GM21619 (cell line): ENCODE results near the gene ZNF335.
"Not testable (repeated sequence)": the region's sequence is repeated elsewhere in the genome, so short reads cannot be mapped to it uniquely, and the experiment has no call there.

Experiments
- ATAC-seq: cut with Tn5 transposase; IDR thresholded peaks from one replicate; pipeline ENCODE4 v1.9.1; 2021; ENCODE audit not compliant: unreplicated experiment

Gene ZNF335

DNA sequence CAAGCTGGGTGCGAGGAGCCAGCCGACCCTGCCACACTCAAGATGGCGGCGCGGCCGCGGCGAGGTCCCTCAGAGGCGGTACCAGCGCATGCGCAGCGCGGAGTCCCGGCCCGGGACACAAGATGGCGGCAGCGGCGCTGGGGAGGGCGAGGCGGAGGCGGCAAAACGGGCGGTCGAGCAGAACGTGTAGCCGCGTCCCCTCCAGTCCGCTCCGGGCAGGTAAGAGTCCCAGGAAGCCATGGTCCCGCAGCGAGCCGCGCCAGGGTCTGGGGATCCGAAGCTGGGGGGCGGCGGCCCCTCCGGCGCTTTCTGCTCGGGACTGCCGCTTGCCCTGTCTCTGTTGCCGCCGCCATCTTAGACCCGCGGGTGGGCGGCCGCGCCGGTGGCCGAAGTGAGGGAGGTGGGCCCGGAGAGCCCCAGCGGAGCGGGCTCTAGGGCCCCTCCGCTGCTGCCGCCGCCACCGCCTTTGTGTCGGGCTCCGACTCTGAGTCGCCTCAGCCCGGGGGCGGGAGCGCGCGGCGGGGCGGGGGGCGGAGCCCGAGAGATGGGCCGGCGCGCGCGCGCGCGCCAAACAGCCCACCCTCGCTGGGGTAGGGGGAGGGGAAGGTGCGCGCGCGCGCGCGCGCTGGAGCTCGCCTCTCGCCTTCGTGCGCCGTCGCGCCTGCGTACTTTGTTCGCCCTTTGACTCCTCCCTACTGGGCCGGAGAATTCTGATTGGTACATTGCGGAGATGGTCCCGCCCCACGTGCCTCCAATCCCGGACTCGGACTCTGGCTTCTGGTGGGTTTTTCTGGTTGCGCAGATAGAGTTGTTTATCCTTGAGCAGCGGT, 37.2 kb downstream of the ZNF335 start, which contains the start of gene PCIF1:
TSS of gene PCIF1 (plus strand) at position 98 of the 830 bp plus-strand sequence. CDS start 4,317 bp downstream, outside the sequence.
- ATAC-seq = peak; percentile 61

DNA sequence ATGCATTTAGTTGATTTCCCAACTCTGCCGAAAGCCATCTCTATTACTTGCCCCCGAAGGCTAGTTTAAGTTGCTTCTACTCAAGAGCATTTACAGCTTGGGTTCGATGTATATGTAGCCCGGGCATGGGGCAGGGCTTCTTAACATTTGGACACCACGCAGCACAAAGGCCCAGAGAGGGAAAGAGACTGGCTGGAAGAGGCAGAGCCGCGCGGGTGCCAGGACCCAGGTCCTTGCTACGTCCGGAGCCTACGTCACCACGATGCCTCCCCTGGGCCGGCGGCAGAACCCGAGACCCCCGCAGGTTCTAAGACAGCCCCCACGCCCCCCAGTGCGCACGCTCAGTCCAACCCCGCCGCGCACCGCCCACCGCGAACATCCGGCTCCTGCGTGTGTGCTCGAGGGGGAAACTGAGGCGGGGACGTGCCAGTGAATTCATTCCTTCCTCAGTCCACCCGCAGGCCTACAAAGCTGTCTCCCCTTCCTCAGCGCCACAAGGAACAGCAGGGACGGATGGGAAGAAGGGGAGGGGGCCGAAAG, 37.9 kb downstream of the ZNF335 start:
- ATAC-seq = peak; percentile 18

DNA sequence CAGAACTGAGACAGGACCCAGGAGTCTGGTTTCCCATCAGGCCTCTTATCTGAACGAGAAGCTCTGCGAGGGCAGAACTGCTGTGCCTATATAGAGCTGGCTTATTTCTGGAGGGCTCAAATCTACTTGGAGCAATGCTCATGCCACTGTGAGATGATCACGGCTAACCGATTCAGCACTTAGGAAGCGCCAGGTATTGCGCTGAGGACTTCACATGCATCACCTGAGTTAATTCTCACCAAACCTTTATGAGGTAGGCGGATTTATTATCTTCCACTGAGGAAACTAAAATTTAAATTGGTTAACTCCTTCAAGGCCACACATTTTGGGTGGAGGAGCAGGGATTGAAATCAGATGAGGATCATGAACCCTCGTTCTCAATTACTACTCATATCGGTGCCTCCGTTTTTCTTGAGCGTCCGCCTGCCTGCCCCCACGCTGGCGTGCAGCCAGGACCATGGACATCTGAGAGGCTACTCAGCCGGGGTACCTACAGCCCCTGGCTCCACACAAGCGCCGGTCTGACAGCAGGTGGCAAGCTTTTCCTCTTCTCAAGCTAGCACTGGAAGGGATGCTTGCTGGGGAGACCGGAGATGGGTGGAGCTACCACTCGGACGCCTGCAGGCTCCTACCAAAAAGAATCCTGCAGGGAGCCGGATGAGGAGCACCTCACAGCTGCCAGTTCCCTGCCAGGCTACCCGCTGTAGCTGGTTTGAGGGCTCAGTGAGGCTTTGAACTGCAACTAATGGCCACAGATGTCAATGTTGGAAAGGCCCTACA, 38.5 kb downstream of the ZNF335 start:
- peak; percentile 35 for ATAC-seq

DNA sequence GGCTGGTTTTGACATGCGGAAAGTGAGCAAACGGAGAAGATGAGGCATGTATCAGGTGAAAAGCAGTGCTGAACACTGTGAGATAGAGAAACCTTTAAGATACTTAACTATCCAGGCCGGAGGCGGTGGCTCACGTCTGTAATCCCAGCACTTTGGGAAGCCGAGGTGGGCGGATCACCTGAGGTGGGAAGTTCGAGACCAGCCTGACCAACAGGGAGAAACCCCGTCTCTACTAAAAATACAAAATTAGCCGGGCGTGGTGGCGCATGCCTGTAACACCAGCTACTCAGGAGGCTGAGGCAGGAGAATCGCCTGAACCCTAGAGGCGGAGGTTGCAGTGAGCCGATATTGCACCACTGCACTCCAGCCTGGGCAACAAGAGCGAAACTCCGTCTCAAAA, 40.3 kb downstream of the ZNF335 start:
- ATAC-seq = not testable (repeated sequence)

DNA sequence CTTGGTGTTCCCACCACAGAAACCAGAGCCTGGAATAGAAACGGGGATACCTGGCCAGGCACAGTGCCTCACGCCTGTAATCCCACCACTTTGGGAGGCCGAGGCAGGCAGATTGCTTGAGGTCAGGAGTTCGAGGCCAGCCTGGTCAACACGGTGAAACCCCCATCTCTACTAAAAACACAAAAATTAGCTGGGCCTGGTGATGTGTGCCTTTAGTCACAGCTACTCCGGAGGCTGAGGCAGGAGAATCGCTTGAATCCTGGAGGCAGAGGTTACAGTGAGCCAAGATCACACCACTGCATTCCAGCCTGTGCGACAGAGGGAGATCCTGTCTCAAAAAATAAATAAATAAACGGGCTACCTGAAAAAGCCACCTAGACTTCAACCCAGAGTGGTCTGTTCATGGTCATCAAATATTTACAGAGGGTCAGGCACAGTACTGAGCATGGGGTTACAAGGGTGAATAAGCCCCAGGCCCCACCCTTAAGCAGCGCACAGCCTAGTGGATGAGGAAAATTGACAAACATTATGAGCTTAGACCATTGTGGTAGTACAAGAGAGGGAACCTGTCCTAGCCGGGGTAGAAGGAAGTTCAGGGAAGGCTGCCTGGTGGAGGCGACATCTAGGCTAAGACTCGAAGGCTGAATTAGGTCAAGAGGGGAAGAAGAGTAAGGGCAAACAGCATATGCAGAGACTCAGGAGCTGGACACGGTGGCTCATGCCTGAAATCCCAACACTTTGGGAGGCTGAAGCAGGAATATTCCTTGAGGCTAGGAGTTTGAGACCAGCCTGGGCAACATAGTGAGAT, 44.7 kb downstream of the ZNF335 start:
- no peak for ATAC-seq

DNA sequence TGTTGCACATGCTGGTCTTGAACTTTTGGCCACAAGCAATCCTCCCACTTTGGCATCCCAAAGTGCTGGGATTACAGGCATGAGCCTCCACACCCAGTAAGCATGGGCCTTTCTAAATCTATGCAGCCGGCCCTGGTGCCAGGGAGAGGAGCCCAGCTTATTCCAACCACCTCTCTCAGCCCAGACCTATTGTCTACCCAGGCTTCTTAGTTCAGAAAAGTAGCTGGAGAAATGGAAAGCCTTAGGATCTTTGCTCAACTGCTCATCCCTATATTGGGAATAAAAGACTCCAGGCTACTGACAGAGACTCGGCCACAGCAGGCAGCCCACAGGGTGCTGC, 45.3 kb downstream of the ZNF335 start:
- no peak for ATAC-seq

DNA sequence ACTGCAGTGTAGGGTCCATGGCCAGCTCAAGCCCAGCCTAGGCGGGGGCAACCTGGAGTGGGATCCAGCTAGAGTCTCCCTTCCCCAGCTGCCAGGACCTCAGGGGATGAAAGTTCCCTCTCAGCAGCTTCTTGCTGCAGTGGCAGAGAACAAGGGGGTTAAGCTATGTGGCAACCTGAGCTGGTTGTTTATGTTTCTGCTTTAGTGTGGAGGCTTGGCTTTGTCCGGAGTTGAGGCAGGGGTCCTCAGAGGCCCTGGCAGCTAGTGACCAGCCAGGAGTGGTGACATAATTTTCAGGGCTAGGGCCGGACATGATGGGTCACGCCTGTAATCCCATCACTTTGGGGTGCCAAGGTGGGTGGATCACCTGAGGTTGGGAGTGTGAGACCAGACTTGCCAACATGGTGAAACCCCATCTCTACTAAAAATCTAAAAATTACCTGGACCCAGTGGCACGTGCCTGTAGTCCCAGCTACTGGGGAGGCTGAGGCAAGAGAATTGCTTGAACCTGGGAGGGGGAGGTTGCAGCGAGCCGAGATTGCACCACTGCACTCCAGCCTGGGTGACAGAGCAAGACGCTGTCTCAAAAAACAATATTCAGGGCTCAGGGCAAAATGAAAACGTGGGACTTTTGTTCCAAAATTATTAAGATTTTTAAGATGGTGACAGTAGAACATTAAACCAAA, 46.0 kb downstream of the ZNF335 start:
- no peak for ATAC-seq

DNA sequence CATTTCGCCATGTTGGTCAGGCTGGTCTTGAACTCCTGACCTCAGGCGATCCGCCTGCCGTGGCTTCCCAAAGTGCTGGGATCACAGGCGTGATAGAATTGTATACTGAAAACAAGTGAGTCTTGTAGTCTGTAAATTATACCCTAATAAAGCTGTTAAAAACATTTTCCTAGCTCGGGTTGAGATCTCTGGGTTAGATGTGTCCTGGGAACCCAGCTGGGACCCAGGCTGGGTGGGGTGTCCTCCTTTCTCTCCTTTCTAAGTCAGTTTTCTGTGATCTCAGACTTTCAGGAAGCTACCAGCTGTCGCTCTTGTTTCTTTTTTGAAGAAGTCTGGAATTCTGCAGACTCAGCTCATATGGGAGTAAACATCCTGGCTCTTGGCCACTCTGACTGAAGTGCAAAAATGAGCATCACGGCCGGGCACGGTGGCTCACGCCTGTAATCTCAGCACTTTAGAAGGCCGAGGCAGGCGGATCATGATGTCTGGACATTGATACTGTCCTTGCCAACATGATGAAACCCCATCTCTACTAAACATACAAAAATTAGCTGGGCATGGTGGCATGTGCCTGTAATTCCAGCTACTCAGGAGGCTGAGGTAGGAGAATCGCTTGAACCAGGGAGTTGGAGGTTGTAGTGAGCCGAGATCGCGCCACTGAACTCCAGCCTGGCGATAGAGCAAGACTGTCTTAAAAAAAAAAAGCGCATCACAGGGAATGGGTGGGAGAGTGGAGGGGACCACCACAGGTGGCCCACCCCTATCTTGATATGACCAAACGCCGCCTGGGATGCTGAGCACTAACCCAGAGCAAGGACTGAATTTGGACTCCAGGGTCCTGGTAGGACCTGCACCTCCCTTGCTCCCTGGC, 47.4 kb downstream of the ZNF335 start:
- ATAC-seq = no peak

DNA sequence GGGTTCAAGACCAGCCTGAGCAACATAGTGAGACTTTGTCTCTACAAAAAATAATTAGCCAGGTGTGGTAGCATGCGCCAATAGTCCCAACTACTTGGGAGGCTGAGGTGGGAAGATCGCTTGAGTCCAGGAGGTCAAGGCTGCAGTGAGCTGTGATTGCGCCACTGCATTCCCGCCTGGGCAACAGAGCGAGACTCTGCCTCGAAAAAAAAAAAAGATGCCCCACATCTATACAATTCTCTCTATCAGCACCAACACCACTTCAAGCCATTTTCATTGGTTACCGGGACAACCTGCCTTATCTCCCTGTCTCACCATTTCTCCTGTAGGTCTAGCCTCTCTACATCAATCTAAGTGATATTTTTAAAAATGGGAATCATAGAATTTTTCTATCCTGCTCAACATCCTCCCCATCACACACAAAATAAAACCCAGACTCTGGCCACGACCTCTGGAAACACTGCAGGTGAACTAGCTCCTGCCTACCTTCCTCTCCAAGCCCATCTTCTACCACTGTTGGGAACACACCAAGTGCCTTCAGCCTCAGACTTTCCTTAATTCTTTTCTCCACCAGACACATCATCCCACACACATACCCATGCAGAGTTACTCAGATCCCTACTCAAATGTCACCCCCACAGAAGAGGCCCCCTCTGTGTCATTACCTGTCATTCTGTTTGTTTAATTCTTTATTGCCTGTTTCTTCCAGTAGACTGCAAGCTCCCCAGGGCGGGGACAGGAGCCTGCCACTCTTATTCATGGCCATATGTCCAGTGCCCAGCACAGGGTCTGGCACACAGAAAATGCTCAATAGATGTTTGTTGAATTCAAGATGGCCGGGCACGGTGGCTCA, 50.4 kb downstream of the ZNF335 start:
- ATAC-seq = no peak

DNA sequence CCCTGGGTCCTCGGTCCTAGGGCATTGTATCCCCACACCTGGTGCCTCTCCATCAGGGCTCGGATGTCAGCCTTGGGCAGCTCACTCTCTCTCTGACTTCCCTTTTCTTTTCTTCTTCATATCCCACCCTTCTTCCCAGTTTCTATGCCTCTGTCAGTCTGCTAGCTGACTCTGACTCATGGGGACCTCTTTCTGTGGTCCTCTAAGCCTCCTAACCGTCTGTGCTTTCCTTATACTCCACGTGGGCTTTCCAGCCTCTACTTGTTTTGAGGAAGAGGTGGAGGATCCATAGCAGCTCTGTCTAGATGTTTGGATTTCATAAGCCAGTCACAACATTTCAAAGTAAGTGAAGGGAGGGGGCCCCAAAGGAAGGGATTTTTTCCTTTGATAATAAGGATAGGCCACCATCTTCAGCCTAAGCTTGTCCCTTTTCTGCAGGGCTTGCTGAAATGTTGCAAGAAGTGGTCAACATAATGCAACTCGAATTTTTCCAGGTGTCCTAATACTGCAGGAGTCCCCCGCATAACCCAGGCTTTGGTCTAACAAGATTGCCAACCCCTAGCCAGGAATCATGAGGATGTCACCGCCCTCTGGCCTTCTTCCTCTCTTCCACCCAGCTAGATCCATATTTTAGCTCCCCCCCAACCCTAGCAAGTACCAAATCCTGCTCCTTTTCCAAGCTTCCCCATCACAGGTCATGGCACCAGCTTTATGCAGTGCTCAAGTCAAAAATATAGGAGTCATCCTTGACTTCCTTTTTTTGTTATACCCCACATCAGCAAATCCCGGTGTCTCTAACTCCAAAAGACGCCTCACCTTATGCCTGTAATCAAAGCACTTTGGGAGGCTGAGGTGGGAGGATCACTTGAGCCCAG, 51.3 kb downstream of the ZNF335 start:
- no peak for ATAC-seq

DNA sequence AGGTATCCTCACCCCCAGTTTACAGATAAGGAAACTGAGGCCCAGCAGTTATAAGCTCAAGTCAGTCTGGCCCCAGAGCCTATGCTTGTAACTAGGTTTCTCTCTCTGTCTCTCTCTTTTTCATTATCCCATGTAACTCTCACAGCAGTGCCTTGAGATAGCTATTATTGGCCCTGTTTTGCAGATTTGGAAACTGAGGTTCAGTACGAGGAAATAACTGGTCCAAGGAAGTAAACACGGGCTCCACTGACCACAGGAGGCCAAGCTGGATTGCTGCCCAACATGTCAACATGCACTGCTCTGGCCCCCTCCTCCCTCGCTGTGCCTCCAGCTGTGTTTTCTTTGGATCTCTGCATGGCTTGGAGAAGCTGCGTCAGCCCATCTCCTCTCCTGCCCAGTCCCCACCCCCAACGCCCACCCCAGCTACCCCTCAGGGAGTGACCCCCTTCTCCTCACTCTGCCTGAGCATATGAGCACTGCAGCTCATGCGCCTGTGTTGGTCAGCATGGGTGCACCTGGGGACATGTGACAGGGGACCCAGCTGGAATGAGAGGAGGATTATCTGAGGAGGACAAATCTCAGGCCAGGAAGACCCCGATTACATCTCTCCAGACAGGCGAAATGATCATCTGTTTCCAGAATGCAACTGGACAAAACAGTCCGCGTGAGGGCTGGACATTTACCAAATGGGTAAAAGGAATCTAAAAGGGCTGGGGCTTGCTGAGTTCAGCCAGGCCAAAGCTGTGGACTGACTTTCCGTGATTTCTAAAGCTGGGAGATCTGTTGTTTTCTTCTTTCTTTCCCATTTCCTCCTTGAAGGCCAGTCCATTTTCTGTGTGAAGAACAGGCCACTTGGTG, 52.2 kb downstream of the ZNF335 start:
- no peak for ATAC-seq

DNA sequence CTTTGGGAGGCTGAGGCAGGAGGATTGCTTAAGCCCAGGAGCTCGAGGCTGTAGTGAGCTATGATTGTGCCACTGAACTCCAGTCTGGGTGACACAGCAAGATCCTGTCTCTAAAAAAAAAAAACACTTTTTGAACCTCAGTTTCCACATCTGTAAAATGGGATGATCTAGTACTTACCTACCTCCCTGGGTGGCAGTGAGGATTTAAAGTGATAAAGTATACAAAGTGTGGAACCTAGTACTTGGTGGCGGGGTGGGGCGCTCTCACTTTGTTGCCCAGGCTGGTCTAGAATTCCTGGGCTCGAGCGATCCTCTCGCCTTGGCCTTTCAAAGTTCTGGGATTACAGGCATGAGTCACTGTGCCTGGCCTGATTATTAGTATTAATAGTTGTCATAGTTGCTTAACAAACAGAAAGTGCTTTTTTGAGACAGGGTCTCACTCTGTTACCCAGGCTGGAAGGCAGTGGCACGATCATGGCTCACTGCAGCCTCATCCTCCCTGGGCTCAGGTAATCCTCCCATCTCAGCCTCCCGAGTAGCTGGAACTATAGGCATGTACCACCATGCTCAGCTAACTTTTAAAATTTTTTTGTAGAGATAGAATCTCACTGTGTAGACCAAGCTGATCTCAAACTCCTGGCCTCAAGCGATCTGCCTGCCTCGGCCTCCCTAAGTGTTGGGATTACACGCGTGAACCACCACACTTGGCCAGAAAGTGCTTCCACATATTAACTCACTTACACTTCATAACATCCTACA, 53.0 kb downstream of the ZNF335 start:
- no peak for ATAC-seq

DNA sequence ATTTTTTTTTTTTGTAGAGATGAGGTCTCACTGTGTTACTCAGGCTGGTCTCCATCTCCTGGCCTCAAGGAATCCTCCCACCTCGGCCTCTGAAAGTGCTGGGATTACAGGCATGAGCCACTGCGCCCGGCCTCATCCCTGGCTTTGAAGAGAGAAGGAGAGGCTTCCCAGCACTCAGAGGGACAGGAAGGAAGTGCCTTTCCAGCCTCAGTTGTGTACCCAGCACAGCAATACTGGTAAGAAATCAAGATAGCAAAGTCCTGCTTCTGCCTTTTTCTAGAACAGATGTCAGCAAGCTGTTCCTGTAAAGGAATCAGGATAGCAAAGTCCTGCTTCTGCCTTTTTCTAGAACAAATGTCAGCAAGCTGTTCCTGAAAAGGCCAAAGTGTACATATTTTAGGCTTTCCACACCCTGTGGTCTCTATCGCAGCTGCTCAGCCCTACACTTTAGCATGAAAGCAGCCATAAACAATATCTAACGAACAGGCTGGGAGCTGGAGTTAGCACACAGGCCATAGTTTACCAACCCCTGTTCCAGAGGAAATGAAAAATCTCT, 53.7 kb downstream of the ZNF335 start:
- ATAC-seq = no peak

DNA sequence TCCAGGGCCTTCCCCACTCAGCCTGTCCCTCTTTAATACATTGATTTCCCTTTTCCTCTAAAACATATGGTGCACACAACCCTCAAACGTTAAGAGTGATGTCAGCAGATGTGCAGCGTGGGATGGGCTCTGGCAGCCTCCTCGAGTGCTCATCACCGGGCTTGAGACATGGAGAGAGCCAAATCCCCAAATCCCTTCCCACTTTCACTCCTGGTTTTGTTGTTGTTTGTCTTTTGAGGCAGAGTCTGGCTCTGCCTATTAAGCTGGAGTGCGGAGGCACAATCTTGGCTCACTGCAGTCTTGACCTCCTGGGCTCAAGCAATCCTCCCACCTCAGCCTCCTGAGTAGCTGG, 54.2 kb downstream of the ZNF335 start:
- ATAC-seq = no peak

DNA sequence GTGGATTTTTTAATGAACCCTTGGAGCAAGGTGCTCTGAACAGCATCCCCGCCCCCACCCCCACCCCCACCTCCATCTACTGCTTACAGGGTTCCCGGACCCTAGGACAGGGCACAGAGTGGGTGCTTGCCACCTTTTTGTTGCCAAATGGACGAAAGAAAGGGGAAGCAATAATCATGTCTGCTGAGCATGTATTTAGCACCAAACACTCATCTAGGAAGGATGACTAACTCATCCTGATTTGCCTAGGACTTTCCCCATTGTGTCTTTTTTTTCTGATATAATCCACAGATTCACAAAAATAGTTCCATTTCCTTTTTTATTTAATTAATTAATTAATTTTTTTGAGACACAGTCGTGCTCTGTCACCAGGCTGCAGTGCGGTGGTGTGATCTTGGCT, 58.9 kb downstream of the ZNF335 start:
- ATAC-seq = no peak

DNA sequence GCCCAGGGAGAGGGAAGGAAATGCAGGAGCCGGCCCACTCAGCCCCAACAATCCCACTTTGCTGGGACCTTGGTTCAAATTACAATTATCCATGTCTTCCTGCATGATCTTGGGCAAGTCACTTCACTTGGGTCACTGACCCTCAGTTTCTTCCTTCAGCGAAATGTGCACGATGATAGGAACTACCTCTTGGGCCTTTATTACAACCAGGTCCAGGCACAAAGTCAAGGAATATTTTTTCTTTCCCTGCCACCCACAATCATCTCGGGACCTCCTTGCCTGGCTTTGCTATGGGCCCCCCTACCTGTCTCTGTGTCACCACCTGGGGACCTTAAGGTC, 59.7 kb downstream of the ZNF335 start:
- no peak for ATAC-seq
